H1 (cell line): ENCODE data around the gene CASKIN2. TPM values are rescaled to one million over a fixed set of nuclear protein-coding genes. Genes with fewer than 3 reads are reported as not detected.

Experiments used
- CTCF ChIA-PET: fragments of 300-600 bp; sonication (Branson Sonifier 250); formaldehyde crosslinking; loops from one replicate; lab custom pipeline; 2021; ENCODE audit not compliant: partially characterized antibody; lab: Charles Lee
- POLR2A ChIA-PET: fragments of 300-600 bp; sonication (Branson Sonifier 250); formaldehyde crosslinking; loops from one replicate; lab custom pipeline; 2021; ENCODE audit warnings: inconsistent platforms; ENCODE audit not compliant: partially characterized antibody; lab: Charles Lee
- DNase-seq, 2 experiments: peaks; one replicate each; pipeline versions ENCODE4 v3.0.0 to v3.0.0-alpha.2; 2010 to 2022; ENCODE audit warnings: low spot score in 2 of 2, low read depth in 1 of 2, mixed read lengths in 1 of 2
- FAIRE-seq: peaks from 2 replicates; lab custom pipeline; 2011; peaks lifted over from hg19 to GRCh38; lab: Jason Lieb, UNC
- H2AFZ ChIP-seq: 2 replicates; pipeline ENCODE4 v1.8.1; 2012; ENCODE audit warnings: low read length, inconsistent platforms
- H2AK5ac ChIP-seq: 2 replicates; pipeline ENCODE4 v1.6.1; 2013; ENCODE audit warnings: low read depth, low read length
- H2BK120ac ChIP-seq: replicated peaks from 2 replicates; pipeline ENCODE3; 2013; ENCODE audit warnings: low read depth, low read length, inconsistent platforms
- H2BK12ac ChIP-seq: 2 replicates; pipeline ENCODE4 v1.6.1; 2013; ENCODE audit warnings: low read depth, low read length
- H2BK15ac ChIP-seq: 2 replicates; pipeline ENCODE4 v1.6.1; 2013; ENCODE audit warnings: low read length
- H2BK20ac ChIP-seq: 2 replicates; pipeline ENCODE4 v1.6.1; 2013; ENCODE audit warnings: low read length
- H2BK5ac ChIP-seq: 2 replicates; pipeline ENCODE4 v1.6.1; 2013; ENCODE audit warnings: low read depth, low read length
- H3K14ac ChIP-seq: 2 replicates; pipeline ENCODE4 v1.6.1; 2013; ENCODE audit warnings: inconsistent platforms; ENCODE audit not compliant: insufficient read length
- H3K18ac ChIP-seq: 2 replicates; pipeline ENCODE4 v1.6.1; 2013; ENCODE audit warnings: low read length; ENCODE audit errors: extremely low read depth
- H3K23ac ChIP-seq: 2 replicates; pipeline ENCODE4 v1.6.1; 2013; ENCODE audit warnings: inconsistent platforms; ENCODE audit not compliant: insufficient read length
- H3K23me2 ChIP-seq: 2 replicates; pipeline ENCODE4 v1.6.1; 2013; ENCODE audit warnings: low read depth, low read length
- H3K27ac ChIP-seq: 2 replicates; pipeline ENCODE4 v1.6.1; 2011; ENCODE audit warnings: low read depth, low read length, inconsistent platforms
- H3K27me3 ChIP-seq, 4 experiments: replicated peaks in 1 of 4; 1 replicate in 1 of 4; 2 replicates in 3 of 4; pipeline versions ENCODE4 v1.6.1 to v1.8.1; 2011 to 2013; ENCODE audit warnings: low read length in 3 of 4, mild to moderate bottlenecking in 3 of 4, inconsistent platforms in 2 of 4, mixed read lengths in 2 of 4, moderate library complexity in 1 of 4; ENCODE audit not compliant: control insufficient read depth in 3 of 4, insufficient read depth in 3 of 4; ENCODE audit errors: extremely low read depth in 1 of 4
- H3K36me3 ChIP-seq, 4 experiments: 2 replicates each; pipeline versions ENCODE4 v1.6.1 to v1.8.1; 2011 to 2013; ENCODE audit warnings: mild to moderate bottlenecking in 4 of 4, low read length in 3 of 4, moderate library complexity in 2 of 4, control low read depth in 1 of 4, inconsistent platforms in 1 of 4; ENCODE audit not compliant: insufficient read depth in 4 of 4, control insufficient read depth in 2 of 4
- H3K4ac ChIP-seq: replicated peaks from 2 replicates; pipeline ENCODE3; 2013; ENCODE audit warnings: low read length, low read depth, mixed read lengths, inconsistent platforms; ENCODE audit not compliant: insufficient read length
- H3K4me1 ChIP-seq, 4 experiments: replicated peaks in 1 of 4; 1 replicate in 1 of 4; 2 replicates in 3 of 4; pipeline versions ENCODE4 v1.6.1 to v1.8.1; 2011 to 2013; ENCODE audit warnings: low read length in 3 of 4, inconsistent platforms in 2 of 4, mixed read lengths in 1 of 4; ENCODE audit not compliant: insufficient read depth in 4 of 4, control insufficient read depth in 3 of 4
- H3K4me2 ChIP-seq, 2 experiments: 2 replicates each; pipeline versions ENCODE4 v1.6.1 to v1.8.1; 2011 to 2013; ENCODE audit warnings: low read depth in 2 of 2, low read length in 2 of 2, control low read depth in 1 of 2, inconsistent platforms in 1 of 2, mild to moderate bottlenecking in 1 of 2; ENCODE audit not compliant: insufficient read depth in 1 of 2
- H3K4me3 ChIP-seq, 4 experiments: fragments of 200-600, 300-600 bp in 1 of 4; sonication (generic), shearing (Covaris generic), sonication (Bioruptor Twin) in 1 of 4; 2 replicates each; pipeline versions ENCODE4 v1.5.1 to v1.8.1; 2011 to 2016; ENCODE audit warnings: low read length in 4 of 4, low read depth in 3 of 4, control low read depth in 2 of 4, inconsistent platforms in 2 of 4, mild to moderate bottlenecking in 2 of 4, mixed read lengths in 1 of 4, moderate library complexity in 1 of 4; ENCODE audit not compliant: insufficient read depth in 2 of 4; ENCODE audit errors: extremely low read depth in 1 of 4
- H3K56ac ChIP-seq: replicated peaks from 2 replicates; pipeline ENCODE3; 2013; ENCODE audit warnings: low read depth, mild to moderate bottlenecking, mixed read lengths, low read length, inconsistent platforms; ENCODE audit not compliant: insufficient read length
- H3K79me1 ChIP-seq: 2 replicates; pipeline ENCODE4 v1.6.1; 2013; ENCODE audit warnings: low read depth, low read length, control low read depth
- H3K79me2 ChIP-seq, 2 experiments: 2 replicates each; pipeline versions ENCODE4 v1.6.1 to v1.8.1; 2012 to 2013; ENCODE audit warnings: low read length in 2 of 2, mild to moderate bottlenecking in 2 of 2, inconsistent platforms in 1 of 2; ENCODE audit not compliant: insufficient read depth in 2 of 2, control insufficient read depth in 1 of 2
- H3K9ac ChIP-seq, 4 experiments: replicated peaks in 1 of 4; 1 replicate in 1 of 4; 2 replicates in 3 of 4; pipeline versions ENCODE4 v1.6.1 to v1.8.1; 2011 to 2013; ENCODE audit warnings: low read depth in 3 of 4, low read length in 3 of 4, control low read depth in 2 of 4, mild to moderate bottlenecking in 2 of 4, moderate library complexity in 2 of 4, inconsistent platforms in 1 of 4; ENCODE audit errors: extremely low read depth in 1 of 4
- H3K9me3 ChIP-seq, 2 experiments: 2 replicates each; pipeline versions ENCODE4 v1.6.1 to v1.8.1; 2012 to 2013; ENCODE audit warnings: mild to moderate bottlenecking in 2 of 2, moderate library complexity in 2 of 2, control low read depth in 1 of 2, inconsistent platforms in 1 of 2, low read depth in 1 of 2, low read length in 1 of 2, mixed read lengths in 1 of 2; ENCODE audit not compliant: insufficient read depth in 2 of 2
- H4K20me1 ChIP-seq, 2 experiments: replicated peaks in 1 of 2; 2 replicates each; pipeline versions ENCODE3 to v1.8.1; 2011 to 2013; ENCODE audit warnings: inconsistent platforms in 2 of 2, low read length in 2 of 2, mild to moderate bottlenecking in 1 of 2; ENCODE audit not compliant: insufficient read depth in 2 of 2, control insufficient read depth in 1 of 2
- H4K5ac ChIP-seq: 2 replicates; pipeline ENCODE4 v1.6.1; 2013; ENCODE audit warnings: low read length, low read depth, mixed read lengths, inconsistent platforms; ENCODE audit not compliant: insufficient read length
- H4K8ac ChIP-seq: 2 replicates; pipeline ENCODE4 v1.8.0; 2013; ENCODE audit warnings: mild to moderate bottlenecking, moderate library complexity, low read length, inconsistent platforms; ENCODE audit not compliant: insufficient read depth; ENCODE audit errors: extremely low read depth
- H4K91ac ChIP-seq: replicated peaks from 2 replicates; pipeline ENCODE3; 2013; ENCODE audit warnings: low read length, mixed read lengths, inconsistent platforms; ENCODE audit not compliant: insufficient read length
- SIX5 ChIP-seq: IDR thresholded peaks from 2 replicates; pipeline ENCODE4 v1.6.1; 2011; ENCODE audit warnings: mild to moderate bottlenecking, low read depth, low read length
- ZNF274 ChIP-seq: IDR thresholded peaks from 2 replicates; pipeline ENCODE4 v1.7.0; 2012; ENCODE audit warnings: low read length, borderline replicate concordance; ENCODE audit errors: extremely low read depth
- WGBS, 2 experiments: shearing (Covaris generic) in 1 of 2; methylation state at CpG; one replicate each; pipeline versions ENCODE4 v1.1.6 to v1.1.7; 2013 to 2015; ENCODE audit warnings: low lambda C conversion rate in 2 of 2, mixed read lengths in 2 of 2, inconsistent platforms in 1 of 2, low coverage in 1 of 2, missing lambda C conversion rate in 1 of 2; ENCODE audit not compliant: insufficient replicate concordance in 2 of 2, insufficient coverage in 1 of 2, insufficient read length in 1 of 2; ENCODE audit errors: extremely low coverage in 1 of 2, missing lambda C conversion rate in 1 of 2; 5-methylcytosine and 5-hydroxymethylcytosine counted together
- polyA plus RNA-seq, 7 experiments: library from polyadenylated mRNA; depleted of rRNA in 3 of 7; stranded (reverse) in 5 of 7; unstranded in 2 of 7; fragments of >200 nt in 5 of 7; fragments of 200-250 nt in 2 of 7; gene quantifications; 1 replicate in 5 of 7; 2 replicates in 1 of 7; 4 replicates in 1 of 7; pipeline versions ENCODE4 v1.2.1 to v1.2.3, GENCODE V29; 2011 to 2013; ENCODE audit warnings: missing spikeins in 2 of 7, mixed read lengths in 2 of 7
- total RNA-seq: library from RNA; stranded (reverse); fragmentation: NEBNext Ultra II Directional; extraction: Animal tissue kit (Norgen Biotek cat#: 25700); gene quantifications from 2 replicates; pipeline ENCODE4 v1.2.1, GENCODE V29; 2021

Gene CASKIN2
- total and polyA plus RNA-seq, 2 of the 8 experiments (the other 6 are each of a cell fraction or from before 2014, with no cell fraction given), result 6.7 to 32.3 TPM

DNA sequence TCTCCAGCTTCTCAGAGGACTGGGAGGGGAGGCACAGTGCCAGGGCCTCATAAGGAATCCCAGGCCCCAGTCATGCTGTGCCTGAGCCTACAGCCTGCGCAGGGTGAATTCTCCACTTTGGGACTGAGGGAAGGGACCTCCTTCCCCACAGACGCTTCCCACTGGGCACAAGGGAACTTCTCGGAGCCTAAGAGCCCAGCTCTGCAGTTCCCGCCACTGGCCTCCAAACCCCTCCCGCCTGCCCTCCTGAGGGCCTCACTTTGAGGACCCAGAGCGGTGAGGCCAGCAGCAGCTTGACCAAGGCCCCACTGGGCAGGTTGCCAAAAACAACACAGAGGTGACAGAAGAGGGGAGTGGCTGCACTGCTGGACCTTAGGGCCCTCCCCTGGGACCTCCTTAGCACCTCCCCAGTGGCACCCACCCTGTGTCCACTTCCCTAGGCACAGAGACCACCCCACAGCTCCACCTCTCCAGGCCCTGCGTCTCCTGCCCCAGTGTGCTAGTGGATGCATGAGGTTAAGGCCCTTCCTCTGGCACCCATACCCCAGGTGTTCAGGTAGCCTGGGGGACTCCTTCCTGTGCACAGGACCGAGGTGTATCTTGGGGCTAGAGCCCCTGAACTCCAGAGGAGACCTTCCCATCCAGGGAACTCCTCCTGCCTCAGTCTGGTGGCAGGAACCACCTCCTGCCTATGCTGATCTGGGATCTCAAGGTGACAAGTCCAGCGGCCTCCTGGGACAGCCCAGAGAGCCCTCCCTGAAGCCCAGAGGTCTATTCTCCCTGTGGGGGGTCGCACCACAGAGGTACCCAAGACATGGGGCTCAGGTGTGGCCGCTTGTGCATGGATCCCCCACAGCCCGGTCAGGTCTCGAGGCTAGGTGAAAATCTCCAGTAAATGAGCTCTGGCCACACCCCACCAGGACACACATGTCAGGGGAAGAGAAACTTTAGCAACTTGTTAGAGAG, 3.4 kb downstream of the CASKIN2 start:
- H3K79me1 ChIP-seq, result peaks cover 3% of the 10 kb centered on the region
- peaks cover 12% of the 10 kb centered on the region for H3K23me2 ChIP-seq
- H3K14ac ChIP-seq, result no peak overlapping the region
- no peak overlapping the region for H3K18ac ChIP-seq
- H4K5ac ChIP-seq, result no peak overlapping the region
- DNase-seq, result no peak
- no peak overlapping the region for H3K4me3 ChIP-seq
- no peaks in the 10 kb centered on the region for H3K9me3 ChIP-seq
- CTCF ChIA-PET, result interaction anchor here (0.8 to 3.9 kb wide), 9 partner anchors 8 to 272 kb away, joined by 3 to 31 read pairs (median 3); no protein-coding TSS in a partner anchor
- H4K8ac ChIP-seq, result no peak overlapping the region
- no peak overlapping the region for H3K27ac ChIP-seq
- POLR2A ChIA-PET, result interaction anchor here (0.6 to 4.5 kb wide), 2 partner anchors 11 to 236 kb away, joined by 3 to 35 read pairs; no protein-coding TSS in a partner anchor
- H3K79me2 ChIP-seq, result peaks cover 0 to 16% of the 10 kb centered on the region in 2 experiments; a peak in 1 of 4 replicates
- FAIRE-seq, result no peak
- no peak overlapping the region for H2AFZ ChIP-seq
- H3K4me1 ChIP-seq, result peaks cover 0 to 11% (median 3%) of the 10 kb centered on the region in 4 experiments; a peak in 4 of 7 replicates
- no peak overlapping the region for H3K23ac ChIP-seq
- no peak overlapping the region for H2BK12ac ChIP-seq
- H3K27me3 ChIP-seq, result no peaks in the 10 kb centered on the region
- no peak overlapping the region for H2BK5ac ChIP-seq
- H3K56ac ChIP-seq, result no peak overlapping the region
- no peak overlapping the region for H2BK120ac ChIP-seq
- H2BK15ac ChIP-seq, result no peak overlapping the region
- H3K4me2 ChIP-seq, result no peak overlapping the region
- 84% methylated on average over 13 of the region's 13 CpGs; no CpG with 5 or more reads in 1 of the 2 experiments for WGBS, 2 experiments
- no peak overlapping the region for H2AK5ac ChIP-seq
- no peak overlapping the region for H4K91ac ChIP-seq
- H3K36me3 ChIP-seq, result peaks cover 0 to 4% (median 3%) of the 10 kb centered on the region in 4 experiments; a peak in 2 of 8 replicates
- H2BK20ac ChIP-seq, result no peak overlapping the region
- no peak overlapping the region; a peak in 1 of 7 replicates for H3K9ac ChIP-seq
- H3K4ac ChIP-seq, result no peak overlapping the region
- peaks cover 2 to 30% of the 10 kb centered on the region in 2 experiments for H4K20me1 ChIP-seq
- TF ChIP-seq ZNF274 (no peak), SIX5 (no peak)
